OCI-LY1 (cell line): ENCODE results near the gene ZNF775.

Experiments used
- H2AFZ ChIP-seq: fragments of 200-600 bp; sonication (generic), shearing (Covaris generic); 2 replicates; pipeline ENCODE4 v1.6.0; 2014; ENCODE audit warnings: antibody characterized with exemption, mild to moderate bottlenecking, low read length
- H3F3A ChIP-seq: fragments of 200-600 bp; sonication (generic), shearing (Covaris generic); 2 replicates; pipeline ENCODE4 v1.6.0; 2014; ENCODE audit warnings: mild to moderate bottlenecking, antibody characterized with exemption, low read length, moderate library complexity; ENCODE audit not compliant: insufficient read depth
- H3K27ac ChIP-seq: fragments of 200-600 bp; sonication (generic); 2 replicates; pipeline ENCODE4 v1.5.1; 2014; ENCODE audit warnings: low read length, mixed run types, mild to moderate bottlenecking, low read depth; ENCODE audit not compliant: poor library complexity, severe bottlenecking
- H3K27me3 ChIP-seq: fragments of 200-600 bp; sonication (generic); 2 replicates; pipeline ENCODE4 v1.6.0; 2014; ENCODE audit warnings: antibody characterized with exemption, mild to moderate bottlenecking, low read length, moderate library complexity; ENCODE audit not compliant: insufficient read depth
- H3K36me3 ChIP-seq: fragments of 200-600 bp; sonication (generic); 2 replicates; pipeline ENCODE4 v1.6.1; 2014; ENCODE audit warnings: mild to moderate bottlenecking, antibody characterized with exemption, low read length, moderate library complexity, mixed read lengths; ENCODE audit not compliant: insufficient read depth
- H3K4me1 ChIP-seq: fragments of 200-600 bp; sonication (generic); 2 replicates; pipeline ENCODE4 v1.5.1; 2014; ENCODE audit warnings: mild to moderate bottlenecking, low read length, moderate library complexity; ENCODE audit not compliant: insufficient read depth, severe bottlenecking
- H3K4me2 ChIP-seq: fragments of 200-600 bp; sonication (generic), shearing (Covaris generic); 2 replicates; pipeline ENCODE4 v1.6.1; 2014; ENCODE audit warnings: low read length
- H3K4me3 ChIP-seq: fragments of 200-600 bp; sonication (generic); 2 replicates; pipeline ENCODE4 v1.5.1; 2014; ENCODE audit warnings: low read length, low read depth, mild to moderate bottlenecking, mixed read lengths; ENCODE audit not compliant: poor library complexity, severe bottlenecking
- H3K79me2 ChIP-seq: fragments of 200-600 bp; shearing (Covaris generic); 2 replicates; pipeline ENCODE4 v1.6.1; 2016; ENCODE audit warnings: mixed run types, low read length, mixed read lengths; ENCODE audit not compliant: insufficient read depth
- H3K9ac ChIP-seq: fragments of 200-600 bp; sonication (generic), shearing (Covaris generic); 2 replicates; pipeline ENCODE4 v1.6.1; 2014; ENCODE audit warnings: mild to moderate bottlenecking, low read length, mixed read lengths
- H3K9me2 ChIP-seq: fragments of 200-600 bp; sonication (generic), shearing (Covaris generic); 2 replicates; pipeline ENCODE4 v1.6.1; 2014; ENCODE audit warnings: low read depth, mild to moderate bottlenecking, low read length, mixed read lengths
- H3K9me3 ChIP-seq: fragments of 200-600 bp; shearing (Covaris generic); 2 replicates; pipeline ENCODE4 v1.6.1; 2014; ENCODE audit warnings: low read length, mixed read lengths
- H4K20me1 ChIP-seq: fragments of 200-600 bp; sonication (generic), shearing (Covaris generic); 2 replicates; pipeline ENCODE4 v1.6.0; 2016; ENCODE audit warnings: mild to moderate bottlenecking, low read length; ENCODE audit not compliant: insufficient read depth
- CTCF ChIP-seq: fragments of 200-600 bp; sonication (generic), shearing (Covaris generic); IDR thresholded peaks from 2 replicates; pipeline ENCODE4 v1.5.1; 2017; ENCODE audit warnings: mild to moderate bottlenecking, antibody characterized with exemption, low read length, moderate library complexity, mixed read lengths
- EZH2 ChIP-seq: fragments of 200-600 bp; sonication (generic), shearing (Covaris generic); IDR thresholded peaks from 2 replicates; pipeline ENCODE4 v1.8.0; 2017; ENCODE audit warnings: borderline replicate concordance, mixed run types, mild to moderate bottlenecking, antibody characterized with exemption, low read length, moderate library complexity, mixed read lengths

ZNF775 gene

GRCh38 chr7:150396851-150397260 lies 17.7 kb downstream of the ZNF775 start:
- Histone ChIP-seq H3K27me3 (no peaks in the 10 kb centered on the region), H3K9ac (no peak overlapping the region), H3K4me3 (no peak overlapping the region), H3K4me2 (no peak overlapping the region), H3K4me1 (no peaks in the 10 kb centered on the region), H3K9me3 (no peaks in the 10 kb centered on the region), H4K20me1 (no peaks in the 10 kb centered on the region), H3K27ac (no peak overlapping the region), H3K79me2 (no peaks in the 10 kb centered on the region), H3K36me3 (peaks cover 3% of the 10 kb centered on the region; the same call in 1 of the 2 replicates), H3F3A (no peaks in the 10 kb centered on the region), H3K9me2 (no peaks in the 10 kb centered on the region), H2AFZ (no peak overlapping the region)
- TF ChIP-seq EZH2 (no peak), CTCF (no peak)

- Histone ChIP-seq H3K4me3 (no peak overlapping the region), H3K27me3 (no peaks in the 10 kb centered on the region), H3K9me2 (no peaks in the 10 kb centered on the region), H3K36me3 (peaks cover 3% of the 10 kb centered on the region; the same call in 1 of the 2 replicates), H3K27ac (no peak overlapping the region), H3K9me3 (no peaks in the 10 kb centered on the region), H3K9ac (no peak overlapping the region), H3K79me2 (no peaks in the 10 kb centered on the region), H3F3A (no peaks in the 10 kb centered on the region), H2AFZ (no peak overlapping the region), H3K4me2 (no peak overlapping the region), H3K4me1 (no peaks in the 10 kb centered on the region), H4K20me1 (no peaks in the 10 kb centered on the region)
- TF ChIP-seq CTCF (no peak), EZH2 (no peak)
Measured at GRCh38 chr7:150397346-150398107, 18.4 kb downstream of the ZNF775 start.

DNA sequence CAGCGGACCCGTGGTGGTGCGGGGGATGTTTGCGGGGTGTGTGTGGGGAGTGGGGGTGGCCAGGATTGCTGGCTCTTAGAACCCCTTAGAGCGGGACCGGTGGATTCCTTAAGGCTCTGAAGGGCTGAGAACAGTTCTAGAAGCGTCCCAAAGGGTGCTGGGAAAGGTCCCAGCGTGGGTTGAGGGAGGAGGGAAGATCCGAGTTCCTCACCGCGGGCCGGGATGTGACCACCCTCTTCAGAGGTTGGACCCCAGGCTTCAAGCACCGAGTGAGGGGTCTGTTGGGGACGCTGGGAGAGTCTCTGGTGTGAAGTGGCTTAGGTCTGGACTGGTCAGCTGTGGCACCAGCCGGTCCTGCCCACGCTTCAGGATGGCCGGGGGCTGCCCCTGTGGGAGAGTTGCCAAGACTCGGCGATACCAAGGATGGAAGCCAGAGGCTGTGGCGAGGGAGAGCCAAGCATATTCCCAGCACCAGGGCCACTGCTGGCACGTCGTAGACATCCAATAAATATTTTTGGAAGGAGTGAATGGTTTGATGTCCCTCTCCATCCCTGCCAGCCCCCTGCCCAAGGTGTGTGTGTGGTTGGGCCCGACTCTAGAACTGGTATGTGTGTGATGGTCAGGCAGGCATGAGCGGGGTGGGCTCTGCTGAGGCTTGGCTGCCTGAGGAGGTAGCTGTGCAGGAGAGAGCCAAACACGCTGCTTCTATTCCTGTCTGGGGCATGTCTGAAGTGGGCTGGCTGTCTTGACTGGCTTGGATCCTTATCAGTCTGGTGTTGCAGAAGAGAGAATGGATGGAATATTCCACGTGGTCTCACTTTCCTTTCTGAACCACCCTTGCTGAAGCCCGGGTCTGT lies 19.2 kb downstream of the ZNF775 start:
- Histone ChIP-seq H3K4me2 (no peak overlapping the region), H2AFZ (no peak overlapping the region), H3K9ac (no peak overlapping the region), H3K36me3 (peaks cover 3% of the 10 kb centered on the region; the same call in 1 of the 2 replicates), H3K79me2 (no peaks in the 10 kb centered on the region), H3K9me3 (no peaks in the 10 kb centered on the region), H3K4me3 (no peak overlapping the region), H3K27ac (no peak overlapping the region), H4K20me1 (no peaks in the 10 kb centered on the region), H3K27me3 (no peaks in the 10 kb centered on the region), H3K4me1 (no peaks in the 10 kb centered on the region), H3K9me2 (no peaks in the 10 kb centered on the region), H3F3A (no peaks in the 10 kb centered on the region)
- TF ChIP-seq CTCF (no peak), EZH2 (no peak)
